Esophagus muscularis mucosa (tissue), 4 donors: ENCODE results near the gene AKTIP. TPM values are rescaled to one million over a fixed set of nuclear protein-coding genes. Genes with fewer than 3 reads are reported as not detected.

Experiments
- DNase-seq: peaks from one replicate; pipeline ENCODE4 v3.0.0-alpha.2; 2017; ENCODE audit errors: extremely low spot score
- H3K27ac ChIP-seq, 4 donors: fragments of 200-600 bp; sonication (generic); replicated peaks in 1 of 4; 1 replicate in 3 of 4; 2 replicates in 1 of 4; pipeline ENCODE4 v1.5.1; 2016 to 2019; ENCODE audit warnings: mild to moderate bottlenecking in 1 of 4
- H3K27me3 ChIP-seq, 4 donors: fragments of 200-600 bp; sonication (generic); one replicate each; pipeline versions ENCODE4 v1.5.1 to v1.6.0; 2016 to 2019
- H3K36me3 ChIP-seq, 4 donors: fragments of 200-600 bp; sonication (generic); one replicate each; pipeline ENCODE4 v1.5.1; 2016 to 2019
- H3K4me1 ChIP-seq, 4 donors: fragments of 200-600 bp; sonication (generic); one replicate each; pipeline ENCODE4 v1.5.1; 2016 to 2019
- H3K4me3 ChIP-seq, 4 donors: fragments of 200-600 bp; sonication (generic); 1 replicate in 2 of 4; 2 replicates in 2 of 4; pipeline ENCODE4 v1.5.1; 2016 to 2019; ENCODE audit warnings: mild to moderate bottlenecking in 4 of 4, moderate library complexity in 1 of 4
- H3K9me3 ChIP-seq, 4 donors: fragments of 200-600 bp; sonication (generic); 1 replicate in 3 of 4; 2 replicates in 1 of 4; pipeline ENCODE4 v1.5.1; 2016 to 2019
- EP300 ChIP-seq: sonication (generic); formaldehyde crosslinking; IDR thresholded peaks from one replicate; pipeline ENCODE4 v1.6.1; 2017; ENCODE audit warnings: antibody characterized with exemption
- POLR2A ChIP-seq: fragments of 450-650 bp; IDR thresholded peaks from one replicate; pipeline ENCODE4 v1.6.1; 2017; ENCODE audit warnings: antibody characterized with exemption, moderate library complexity, mild to moderate bottlenecking, low read depth
- POLR2AphosphoS5 ChIP-seq, 2 donors: sonication (generic); formaldehyde crosslinking; IDR thresholded peaks; one replicate each; pipeline ENCODE4 v1.6.1; 2017; ENCODE audit warnings: antibody characterized with exemption in 2 of 2
- WGBS: methylation state at CpG from one replicate; pipeline ENCODE4 v1.1.5; 2018; 5-methylcytosine and 5-hydroxymethylcytosine counted together
- intact Hi-C: fragments of 100-400 bp; cut with DNase I; formaldehyde crosslinking; loops from one replicate; pipeline ENCODE4 v1.15.1; 2023
- total RNA-seq, 4 donors: library from RNA; depleted of rRNA; stranded (reverse); fragments of >200 nt; gene quantifications; one replicate each; pipeline versions ENCODE4 v1.1.0 to v1.2.1, GENCODE V29; 2016
- TF ChIP-seq, protein P1 (sequence below), 3 experiments: fragments of 200-600 bp in 2 of 3; fragments of 450-650 bp in 1 of 3; sonication (generic) in 2 of 3; IDR thresholded peaks; one replicate each; pipeline ENCODE4 v1.5.1; 2017 to 2019; ENCODE audit warnings: antibody characterized with exemption in 3 of 3, mild to moderate bottlenecking in 2 of 3, moderate library complexity in 1 of 3

The AKTIP gene
- total RNA-seq, 4 donors from 2014 or later, result 44.9 to 59.7 (median 53.9) TPM

DNA sequence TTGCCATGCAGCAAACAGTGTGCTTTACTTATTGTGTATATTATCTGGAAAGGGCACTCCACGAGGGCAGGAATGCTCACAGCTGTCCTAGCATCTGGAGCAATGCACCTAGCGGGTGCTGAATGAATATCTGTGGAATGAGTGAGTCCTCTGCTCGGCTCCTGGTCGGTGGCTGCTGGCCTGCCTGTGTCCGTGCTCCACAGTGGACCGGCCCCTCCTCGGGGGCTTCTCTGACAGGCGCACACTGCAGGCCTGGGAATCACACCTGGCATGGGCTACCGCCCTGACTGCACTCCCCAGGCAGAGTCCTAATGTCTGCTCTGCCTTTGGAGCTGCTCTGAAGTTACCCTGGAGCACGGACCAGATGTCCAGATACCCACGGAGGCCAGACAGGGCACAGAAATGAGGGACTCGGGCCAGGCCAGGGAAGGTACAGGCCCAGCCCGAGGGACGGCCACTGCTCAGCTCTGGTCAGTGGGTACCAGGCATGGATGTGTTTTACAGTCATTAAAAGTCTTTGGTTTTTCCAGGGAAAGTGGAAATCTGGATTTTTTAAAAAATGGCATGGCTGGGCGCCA, 21.1 kb upstream of the AKTIP start:
- Histone ChIP-seq H3K4me3 (no peak overlapping the region), H3K27me3 (no peaks in the 10 kb centered on the region), H3K36me3 (no peaks in the 10 kb centered on the region), H3K27ac (no peak overlapping the region), H3K4me1 (peaks cover 0 to 5% (median 3%) of the 10 kb centered on the region in 4 donors), H3K9me3 (no peaks in the 10 kb centered on the region)
- TF ChIP-seq, protein P1, sequence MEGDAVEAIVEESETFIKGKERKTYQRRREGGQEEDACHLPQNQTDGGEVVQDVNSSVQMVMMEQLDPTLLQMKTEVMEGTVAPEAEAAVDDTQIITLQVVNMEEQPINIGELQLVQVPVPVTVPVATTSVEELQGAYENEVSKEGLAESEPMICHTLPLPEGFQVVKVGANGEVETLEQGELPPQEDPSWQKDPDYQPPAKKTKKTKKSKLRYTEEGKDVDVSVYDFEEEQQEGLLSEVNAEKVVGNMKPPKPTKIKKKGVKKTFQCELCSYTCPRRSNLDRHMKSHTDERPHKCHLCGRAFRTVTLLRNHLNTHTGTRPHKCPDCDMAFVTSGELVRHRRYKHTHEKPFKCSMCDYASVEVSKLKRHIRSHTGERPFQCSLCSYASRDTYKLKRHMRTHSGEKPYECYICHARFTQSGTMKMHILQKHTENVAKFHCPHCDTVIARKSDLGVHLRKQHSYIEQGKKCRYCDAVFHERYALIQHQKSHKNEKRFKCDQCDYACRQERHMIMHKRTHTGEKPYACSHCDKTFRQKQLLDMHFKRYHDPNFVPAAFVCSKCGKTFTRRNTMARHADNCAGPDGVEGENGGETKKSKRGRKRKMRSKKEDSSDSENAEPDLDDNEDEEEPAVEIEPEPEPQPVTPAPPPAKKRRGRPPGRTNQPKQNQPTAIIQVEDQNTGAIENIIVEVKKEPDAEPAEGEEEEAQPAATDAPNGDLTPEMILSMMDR (IDR thresholded peaks at IDR 0.05), result no peak
- TF ChIP-seq POLR2A (no peak), EP300 (no peak), POLR2AphosphoS5 (IDR thresholded peaks at IDR 0.05) (no peak)
- WGBS, result 90% methylated on average over 15 of the region's 15 CpGs
- intact Hi-C loops, result no loop called here
- no peak for DNase-seq

DNA sequence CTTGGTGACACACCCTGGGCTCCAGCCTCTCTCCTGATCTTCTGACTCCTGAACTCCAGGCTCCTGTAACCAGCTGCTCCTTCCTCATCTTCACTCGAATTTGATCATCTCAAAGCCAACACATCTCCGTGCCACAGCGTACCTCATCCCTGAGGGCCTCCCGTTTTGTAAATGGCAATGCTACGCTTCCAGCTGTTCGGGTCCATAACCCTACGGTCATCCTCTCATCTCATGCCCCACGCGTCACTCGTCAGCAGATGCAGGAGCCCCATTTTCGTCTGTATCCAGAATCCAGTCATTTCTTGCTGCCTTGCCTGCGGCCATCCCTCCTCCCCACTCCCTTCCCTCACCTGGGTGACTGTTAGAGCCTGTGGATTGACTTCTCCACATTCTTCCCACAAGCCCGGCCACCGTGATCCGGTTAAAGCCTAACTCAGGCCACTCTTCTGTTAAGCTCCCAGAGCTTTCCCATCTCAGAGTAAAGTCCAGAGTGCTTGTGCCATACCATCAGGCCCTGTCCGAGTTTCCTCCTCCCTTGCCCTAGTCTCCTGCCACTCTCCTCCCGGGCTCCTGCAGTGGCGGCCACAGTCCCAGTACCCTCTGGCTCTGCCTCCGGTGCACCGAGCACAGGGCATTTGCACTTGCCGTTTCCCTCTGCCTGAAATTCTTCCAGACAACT, 20.3 kb upstream of the AKTIP start:
- WGBS, result 90% methylated on average over 21 of the region's 21 CpGs
- Histone ChIP-seq H3K36me3 (no peaks in the 10 kb centered on the region), H3K4me1 (peaks cover 0 to 5% (median 4%) of the 10 kb centered on the region in 4 donors), H3K9me3 (no peaks in the 10 kb centered on the region), H3K27ac (no peak overlapping the region), H3K27me3 (no peaks in the 10 kb centered on the region), H3K4me3 (no peak overlapping the region)
- intact Hi-C loops, result no loop called here
- no peak for DNase-seq
- TF ChIP-seq POLR2AphosphoS5 (IDR thresholded peaks at IDR 0.05) (no peak), POLR2A (no peak), EP300 (no peak)
- TF ChIP-seq, protein P1 (IDR thresholded peaks at IDR 0.05), result no peak

DNA sequence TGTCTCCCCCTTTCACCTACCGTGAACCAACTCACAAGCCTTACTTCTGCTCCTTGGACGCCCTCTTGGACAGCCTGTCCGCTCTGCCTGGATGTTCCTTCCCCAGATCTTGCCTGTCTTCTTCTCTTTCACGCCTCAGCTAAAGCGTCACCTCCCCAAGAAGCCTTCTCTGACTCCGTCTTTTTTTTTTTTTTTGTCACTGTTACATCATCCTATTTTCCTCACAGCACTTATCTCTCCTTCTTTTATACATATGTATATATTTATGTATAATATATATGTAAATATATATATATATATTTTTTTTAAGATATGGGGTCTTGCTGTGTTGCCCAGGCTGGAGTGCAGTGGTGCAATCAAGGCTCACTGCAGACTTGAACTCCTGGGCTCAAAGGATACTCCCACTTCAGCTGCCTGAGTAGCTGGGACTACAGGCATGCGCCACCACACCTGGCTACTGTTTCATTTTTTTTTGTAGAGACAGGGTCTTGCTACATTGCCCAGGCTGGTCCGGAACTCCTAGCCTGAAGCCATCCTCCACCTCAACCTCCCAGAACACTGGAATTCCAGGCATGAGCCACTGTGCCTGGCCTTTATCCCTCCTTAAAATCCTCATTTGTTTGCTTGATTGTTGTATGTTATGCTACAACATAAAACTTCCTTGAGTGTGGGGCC, 16.5 kb upstream of the AKTIP start:
- peaks cover 0 to 21% (median 10%) of the 10 kb centered on the region in 4 donors for H3K4me1 ChIP-seq
- TF ChIP-seq, protein P1 (IDR thresholded peaks at IDR 0.05), result no peak
- TF ChIP-seq POLR2A, result no peak
- no peak for TF ChIP-seq POLR2AphosphoS5 (IDR thresholded peaks at IDR 0.05)
- TF ChIP-seq EP300, result no peak
- H3K27me3 ChIP-seq, result no peaks in the 10 kb centered on the region
- H3K9me3 ChIP-seq, result no peaks in the 10 kb centered on the region
- no peaks in the 10 kb centered on the region for H3K36me3 ChIP-seq
- intact Hi-C loops, result no loop called here
- peak overlapping the region; percentile 38 to 71 (median 47) for H3K27ac ChIP-seq
- no peak for DNase-seq
- no peak overlapping the region for H3K4me3 ChIP-seq
- WGBS, result 87% methylated on average over 8 of the region's 8 CpGs

DNA sequence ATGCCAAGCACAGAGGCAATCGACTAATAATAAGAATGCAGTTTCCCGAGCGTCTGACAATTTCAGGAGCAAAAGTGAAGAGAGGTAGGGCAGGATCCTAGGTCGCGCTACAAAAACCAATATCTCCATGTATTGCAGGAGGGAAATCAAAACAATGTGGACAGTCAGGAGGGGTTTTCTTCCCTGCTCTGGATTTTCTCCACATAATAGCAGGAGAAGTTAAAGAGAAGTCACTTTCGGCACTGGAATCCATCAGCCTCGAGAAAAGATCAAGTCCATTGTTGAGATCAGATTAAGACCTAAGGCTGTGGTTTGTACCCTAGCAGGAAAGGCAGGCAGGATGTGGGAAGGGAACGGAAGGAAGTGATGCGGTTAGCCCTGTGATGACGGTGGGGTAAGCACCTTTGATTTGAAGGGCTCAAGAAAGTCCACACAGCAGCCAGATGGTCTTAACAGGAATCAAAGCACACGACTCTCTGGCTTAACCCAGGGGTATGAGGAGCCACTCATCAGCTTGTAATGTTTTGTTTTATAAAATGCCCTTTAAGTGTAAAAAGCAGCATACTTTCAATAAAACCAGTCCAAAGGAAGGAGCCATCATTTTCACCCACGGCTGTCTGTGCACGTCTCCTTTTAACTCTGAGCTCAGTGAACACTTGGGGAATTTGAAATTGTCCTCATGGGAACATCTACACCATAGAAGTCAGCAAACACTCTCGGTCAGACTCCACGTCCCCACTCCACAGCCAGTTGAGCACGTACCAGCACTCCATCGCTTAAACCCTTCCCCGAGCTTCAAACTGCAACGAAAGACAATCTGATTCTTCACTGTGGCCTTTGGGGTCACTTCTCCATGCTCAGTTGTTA, 15.8 kb upstream of the AKTIP start:
- no peak for DNase-seq
- intact Hi-C loops, result no loop called here
- peak; percentile 75 to 83 for TF ChIP-seq POLR2AphosphoS5 (IDR thresholded peaks at IDR 0.05)
- TF ChIP-seq POLR2A, result no peak
- no peak for TF ChIP-seq EP300
- Histone ChIP-seq H3K36me3 (no peaks in the 10 kb centered on the region), H3K27ac (peak overlapping the region; percentile 43 to 71 (median 50)), H3K4me1 (peaks cover 0 to 21% (median 10%) of the 10 kb centered on the region in 4 donors), H3K27me3 (no peaks in the 10 kb centered on the region), H3K9me3 (no peaks in the 10 kb centered on the region), H3K4me3 (peak overlapping the region in 1 of 4 donors; percentile 5)
- 63% methylated on average over 19 of the region's 19 CpGs for WGBS
